Thoracic aorta (tissue), 2 donors: ENCODE measurements around the gene CLDN7. TPM values are rescaled to one million over a fixed set of nuclear protein-coding genes. Genes with fewer than 3 reads are reported as not detected.

ENCODE experiments used
- ATAC-seq: fragments of 150-250 bp; one replicate; pipeline ENCODE4 v1.8.0; 2017; ENCODE audit warnings: low read depth; ENCODE audit not compliant: insufficient number of reproducible peaks, low FRiP score
- DNase-seq: peaks from one replicate; pipeline ENCODE4 v3.0.0-alpha.2; 2020; ENCODE audit warnings: low spot score
- H3K27ac ChIP-seq, 2 donors: fragments of 200-600 bp; sonication (generic); 1 replicate in 1 of 2; 2 replicates in 1 of 2; pipeline ENCODE4 v1.5.1; 2016; ENCODE audit warnings: mild to moderate bottlenecking in 2 of 2, moderate library complexity in 2 of 2
- H3K27me3 ChIP-seq: fragments of 200-600 bp; sonication (generic); replicated peaks from 2 replicates; pipeline ENCODE4 v1.6.0; 2016; ENCODE audit warnings: mild to moderate bottlenecking; ENCODE audit not compliant: insufficient read depth
- H3K36me3 ChIP-seq: fragments of 200-600 bp; sonication (generic); one replicate; pipeline ENCODE4 v1.5.1; 2016
- H3K4me1 ChIP-seq, 2 donors: fragments of 200-600 bp; sonication (generic); 1 replicate in 1 of 2; 2 replicates in 1 of 2; pipeline versions ENCODE4 v1.5.1 to v1.6.0; 2016; ENCODE audit warnings: low read depth in 2 of 2, mild to moderate bottlenecking in 1 of 2; ENCODE audit not compliant: control insufficient read depth in 1 of 2
- H3K4me3 ChIP-seq: fragments of 200-600 bp; sonication (generic); 2 replicates; pipeline ENCODE4 v1.5.1; 2016; ENCODE audit warnings: mild to moderate bottlenecking
- H3K9me3 ChIP-seq: fragments of 200-600 bp; sonication (generic); 2 replicates; pipeline ENCODE4 v1.5.1; 2016
- total RNA-seq, 2 donors: library from RNA; depleted of rRNA; stranded (reverse); fragments of >200 nt; gene quantifications; one replicate each; pipeline versions ENCODE4 v1.1.0 to v1.2.3, GENCODE V29; 2016
- TF ChIP-seq, protein P1 (sequence below): fragments of 200-600 bp; sonication (generic); IDR thresholded peaks from one replicate; pipeline ENCODE4 v1.5.1; 2019; ENCODE audit warnings: antibody characterized with exemption

CLDN7 gene
- total RNA-seq, 2 donors from 2014 or later = 0.41 TPM; not detected in 1

DNA sequence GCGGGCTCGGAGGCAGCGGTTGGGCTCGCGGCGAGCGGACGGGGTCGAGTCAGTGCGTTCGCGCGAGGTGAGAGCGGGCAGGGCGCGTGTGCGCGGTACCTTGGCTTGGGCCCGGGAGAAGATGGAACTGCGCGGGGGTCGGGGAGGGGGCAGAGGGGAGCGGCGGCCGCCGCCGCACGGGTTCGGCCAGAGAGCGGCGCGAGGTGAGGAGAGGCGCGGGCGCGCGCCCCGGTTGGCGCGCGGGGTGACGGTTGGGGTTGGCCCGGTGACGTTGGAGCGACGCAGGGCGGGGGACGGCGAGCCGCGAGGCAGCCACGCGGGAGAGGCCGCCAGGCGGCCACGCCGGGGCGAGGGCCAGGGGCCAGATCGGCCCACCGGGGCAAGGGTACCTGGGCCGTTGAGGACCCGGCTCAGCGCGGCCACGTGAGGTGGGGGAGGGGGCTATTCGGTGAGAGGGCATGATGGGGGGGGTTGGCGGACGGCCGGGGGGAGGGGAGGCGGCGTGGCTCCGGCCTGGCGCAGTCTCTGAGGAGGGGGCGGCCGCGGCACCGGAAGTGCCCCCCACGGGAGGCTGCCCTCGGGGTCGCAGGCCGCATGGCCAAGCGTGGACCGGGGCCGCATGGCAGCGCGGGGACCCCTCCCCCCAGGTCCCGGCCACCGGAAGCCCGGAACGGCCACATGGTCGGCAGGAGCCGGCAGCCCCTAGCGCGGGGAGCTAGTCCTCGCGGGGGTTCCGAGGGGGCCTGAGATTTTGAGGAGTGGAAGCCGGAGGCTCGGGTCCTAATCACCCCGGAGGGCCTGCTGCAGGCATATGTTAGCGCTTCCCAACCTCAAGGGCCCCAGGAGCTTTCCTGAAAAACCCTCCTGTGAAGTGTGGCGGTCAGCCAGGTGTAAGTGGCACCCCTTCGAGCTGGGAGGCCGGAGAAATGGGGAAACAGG is 45.7 kb upstream of the CLDN7 start:
- TF ChIP-seq, protein P1, sequence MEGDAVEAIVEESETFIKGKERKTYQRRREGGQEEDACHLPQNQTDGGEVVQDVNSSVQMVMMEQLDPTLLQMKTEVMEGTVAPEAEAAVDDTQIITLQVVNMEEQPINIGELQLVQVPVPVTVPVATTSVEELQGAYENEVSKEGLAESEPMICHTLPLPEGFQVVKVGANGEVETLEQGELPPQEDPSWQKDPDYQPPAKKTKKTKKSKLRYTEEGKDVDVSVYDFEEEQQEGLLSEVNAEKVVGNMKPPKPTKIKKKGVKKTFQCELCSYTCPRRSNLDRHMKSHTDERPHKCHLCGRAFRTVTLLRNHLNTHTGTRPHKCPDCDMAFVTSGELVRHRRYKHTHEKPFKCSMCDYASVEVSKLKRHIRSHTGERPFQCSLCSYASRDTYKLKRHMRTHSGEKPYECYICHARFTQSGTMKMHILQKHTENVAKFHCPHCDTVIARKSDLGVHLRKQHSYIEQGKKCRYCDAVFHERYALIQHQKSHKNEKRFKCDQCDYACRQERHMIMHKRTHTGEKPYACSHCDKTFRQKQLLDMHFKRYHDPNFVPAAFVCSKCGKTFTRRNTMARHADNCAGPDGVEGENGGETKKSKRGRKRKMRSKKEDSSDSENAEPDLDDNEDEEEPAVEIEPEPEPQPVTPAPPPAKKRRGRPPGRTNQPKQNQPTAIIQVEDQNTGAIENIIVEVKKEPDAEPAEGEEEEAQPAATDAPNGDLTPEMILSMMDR = peak; percentile 12
- no peaks in the 10 kb centered on the region for H3K9me3 ChIP-seq
- no peak for DNase-seq
- peak overlapping the region; percentile 78 for H3K4me3 ChIP-seq
- peak overlapping the region; percentile 97 to 98 for H3K27ac ChIP-seq
- H3K36me3 ChIP-seq = peaks cover 34% of the 10 kb centered on the region
- H3K27me3 ChIP-seq = no peaks in the 10 kb centered on the region
- H3K4me1 ChIP-seq = peaks cover 12 to 37% of the 10 kb centered on the region in 2 donors
- ATAC-seq = no peak

DNA sequence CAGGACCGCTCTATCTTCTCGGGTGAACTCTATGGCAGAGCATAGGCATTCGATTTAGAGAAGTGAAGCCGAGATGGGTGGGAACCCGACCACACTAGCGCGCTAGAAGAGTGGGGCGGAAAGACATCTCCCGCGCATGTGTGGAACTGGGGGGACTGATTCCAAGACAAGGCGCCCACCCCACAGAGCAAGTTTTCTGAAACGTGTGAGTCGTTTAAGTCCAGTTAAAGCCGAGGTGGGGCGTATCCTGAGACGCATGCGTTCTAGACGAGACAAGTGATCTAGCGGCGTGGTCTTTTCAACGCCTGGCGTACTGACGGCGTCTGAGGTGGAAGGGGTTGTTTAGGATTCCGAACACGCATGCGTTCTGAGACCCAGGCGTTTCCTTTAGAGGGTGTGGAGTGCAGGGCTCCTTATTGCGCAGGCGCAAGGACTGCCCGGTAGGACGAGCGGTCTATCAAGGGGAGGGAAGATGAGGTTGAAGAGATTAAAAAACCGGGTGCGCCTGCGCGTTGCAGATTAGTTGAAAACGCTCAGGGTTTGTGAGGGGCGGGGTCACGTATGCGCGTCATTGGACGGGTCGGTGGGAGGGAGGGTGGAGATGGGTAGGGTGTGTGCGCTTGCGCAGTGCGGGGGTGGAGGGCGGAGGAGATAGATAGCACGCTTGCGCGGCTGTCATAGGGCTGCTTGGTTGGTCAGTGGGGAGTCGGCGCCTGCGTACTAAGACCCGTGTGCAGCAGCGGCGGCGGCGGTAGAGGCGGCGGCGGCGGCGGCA is 44.8 kb upstream of the CLDN7 start, which contains the start of gene EIF5A:
TSS of gene EIF5A (plus strand) at position 718 of the 775 bp plus-strand sequence. CDS start 2,008 bp downstream, outside the sequence.
- TF ChIP-seq, protein P1 = no peak
- no peaks in the 10 kb centered on the region for H3K27me3 ChIP-seq
- ATAC-seq (peak; percentile 97), DNase-seq (peak; percentile 98)
- peak within 1 kb of the TSS; percentile 97 to 98 for H3K27ac ChIP-seq
- peaks cover 12 to 32% of the 10 kb centered on the region in 2 donors for H3K4me1 ChIP-seq
- peak within 1 kb of the TSS; percentile 78 for H3K4me3 ChIP-seq
- H3K36me3 ChIP-seq = peaks cover 25% of the 10 kb centered on the region
- H3K9me3 ChIP-seq = no peaks in the 10 kb centered on the region

DNA sequence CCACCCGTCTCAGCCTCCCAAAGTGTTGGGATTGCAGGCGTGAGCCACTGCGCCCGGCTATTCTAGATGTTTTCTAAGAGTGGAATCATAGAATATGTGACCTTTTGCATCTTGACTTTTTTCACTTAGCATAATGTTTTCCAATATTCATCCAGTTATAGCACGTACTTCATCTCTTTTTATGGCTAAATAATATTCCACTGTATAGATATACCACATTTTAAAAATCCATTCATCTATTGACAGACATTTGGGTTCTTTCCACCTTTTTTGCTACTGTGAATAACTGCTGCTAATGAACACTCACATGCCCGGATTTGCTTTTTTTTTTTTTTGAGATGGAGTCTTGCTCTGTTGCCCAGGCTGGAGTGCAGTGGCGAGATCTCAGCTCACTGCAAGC is 41.9 kb upstream of the CLDN7 start:
- TF ChIP-seq, protein P1 = no peak

DNA sequence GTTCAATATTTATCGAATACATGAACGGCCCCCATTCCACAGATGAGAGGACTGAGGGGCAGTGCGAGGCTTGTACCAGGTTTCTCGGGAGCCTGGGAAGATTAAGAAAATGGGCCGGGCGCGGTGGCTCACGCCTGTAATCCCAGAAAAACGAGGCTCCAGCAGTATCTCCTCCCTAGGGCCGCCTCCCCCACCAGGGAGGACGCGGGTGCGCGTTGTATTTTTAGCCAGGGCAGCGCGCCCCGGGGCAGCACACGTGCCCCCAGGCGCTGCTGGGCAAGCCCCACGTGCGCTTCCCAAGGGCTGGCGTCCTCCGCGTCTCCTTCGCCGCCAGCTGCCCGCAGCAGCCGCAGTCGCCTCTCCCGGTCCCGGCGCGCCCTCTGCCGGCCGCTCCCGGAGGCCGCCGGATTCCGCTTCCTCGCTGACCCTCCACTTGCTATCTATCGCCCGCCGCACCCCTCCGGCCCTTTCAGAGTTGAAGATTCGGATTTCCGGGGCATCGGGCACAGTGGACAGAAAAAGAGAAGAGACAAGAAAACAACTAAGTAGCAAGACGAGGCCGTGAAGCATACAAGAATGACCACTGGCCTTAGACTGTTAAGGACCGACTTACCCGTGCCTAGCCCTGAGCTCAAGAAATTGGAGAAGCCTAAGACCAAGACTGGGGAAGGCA is 34.0 kb upstream of the CLDN7 start:
- no peak overlapping the region for H3K27ac ChIP-seq
- no peak for DNase-seq

More for the DNA sequence above, 41.9 kb upstream of the CLDN7 start:
- H3K27me3 ChIP-seq = no peaks in the 10 kb centered on the region
- H3K36me3 ChIP-seq = no peaks in the 10 kb centered on the region
- H3K9me3 ChIP-seq = no peaks in the 10 kb centered on the region
- no peak for DNase-seq
- H3K4me1 ChIP-seq = peaks cover 2 to 14% of the 10 kb centered on the region in 2 donors
- no peak overlapping the region for H3K4me3 ChIP-seq
- no peak for ATAC-seq
- H3K27ac ChIP-seq = no peak overlapping the region

More for the DNA sequence above, 34.0 kb upstream of the CLDN7 start:
- Histone ChIP-seq H3K36me3 (no peaks in the 10 kb centered on the region), H3K4me1 (peaks cover 15 to 34% of the 10 kb centered on the region in 2 donors), H3K27me3 (peaks cover 5% of the 10 kb centered on the region), H3K9me3 (no peaks in the 10 kb centered on the region), H3K4me3 (peak overlapping the region; percentile 40)
- ATAC-seq = peak; percentile 53
- TF ChIP-seq, protein P1 = peak; percentile 96
